K562 (cell line): ENCODE data around the gene EPHA2. TPM values are rescaled to one million over a fixed set of nuclear protein-coding genes. Genes with fewer than 3 reads are reported as not detected.

Source experiments
- ELF4 ChIP-seq: fragments of 450-650 bp; formaldehyde crosslinking; IDR thresholded peaks from 2 replicates; pipeline ENCODE4 v1.4.0; 2022; ENCODE audit warnings: missing genetic modification characterization
- FIP1L1 ChIP-seq: fragments of 200-400 bp; formaldehyde crosslinking; IDR thresholded peaks from 2 replicates; pipeline ENCODE4 v1.6.1; 2018; ENCODE audit warnings: mild to moderate bottlenecking, low read depth, low read length; ENCODE audit not compliant: poor library complexity, severe bottlenecking
- FOS ChIP-seq: IDR thresholded peaks from 3 replicates; pipeline ENCODE4 v1.6.1; 2011; ENCODE audit not compliant: insufficient read length; ENCODE audit errors: extremely low read depth
- FOXK1 ChIP-seq: sonication (generic); formaldehyde crosslinking; IDR thresholded peaks from 2 replicates; pipeline ENCODE4 v1.8.0; 2022; ENCODE audit warnings: missing genetic modification reagents, mild to moderate bottlenecking, borderline replicate concordance
- LARP7 ChIP-seq: fragments of 450-650 bp; IDR thresholded peaks from 2 replicates; pipeline ENCODE4 v1.6.1; 2016
- NRF1 ChIP-seq, 2 experiments: fragments of 450-650 bp; IDR thresholded peaks in 1 of 2; conservative IDR thresholded peaks in 1 of 2; 2 replicates each; pipeline ENCODE4 v1.6.1; 2014; ENCODE audit warnings: mild to moderate bottlenecking in 2 of 2
- RREB1 ChIP-seq: fragments of 250-450 bp; sonication (Bioruptor Pico); IDR thresholded peaks from 2 replicates; pipeline ENCODE4 v1.4.0; 2020
- TCF7 ChIP-seq: sonication (generic); IDR thresholded peaks from 2 replicates; pipeline ENCODE4 v1.6.1; 2016; ENCODE audit warnings: antibody characterized with exemption, borderline replicate concordance
- ZC3H8 ChIP-seq: fragments of 450-650 bp; IDR thresholded peaks from 2 replicates; pipeline ENCODE4 v1.6.1; 2017
- ZNF140 ChIP-seq: fragments of 250-450 bp; sonication (Bioruptor Pico); IDR thresholded peaks from 2 replicates; pipeline ENCODE4 v1.8.0; 2021; ENCODE audit warnings: moderate library complexity, mild to moderate bottlenecking, inconsistent platforms
- ZNF280B ChIP-seq: fragments of 250-450 bp; sonication (Bioruptor Pico); IDR thresholded peaks from 2 replicates; pipeline ENCODE4 v1.5.1; 2021; ENCODE audit warnings: mild to moderate bottlenecking
- ZNF668 ChIP-seq: fragments of 250-450 bp; sonication (Bioruptor Pico); IDR thresholded peaks from 2 replicates; pipeline ENCODE4 v1.8.0; 2022; ENCODE audit warnings: mild to moderate bottlenecking, inconsistent platforms
- ZNF696 ChIP-seq: fragments of 250-450 bp; sonication (Bioruptor Pico); conservative IDR thresholded peaks from 2 replicates; pipeline ENCODE4 v1.4.0; 2020; ENCODE audit warnings: mild to moderate bottlenecking, moderate library complexity
- ZSCAN32 ChIP-seq: fragments of 450-650 bp; formaldehyde crosslinking; IDR thresholded peaks from 2 replicates; pipeline ENCODE4 v1.4.0; 2020; ENCODE audit warnings: mild to moderate bottlenecking, moderate library complexity
- polyA plus RNA-seq, 8 experiments: library from polyadenylated mRNA; depleted of rRNA in 4 of 8; stranded (reverse) in 5 of 8; unstranded in 3 of 8; fragments of >200 nt; fragmentation: Nextera tagmentation in 2 of 8; fragmentation: Illumina TruSeq in 1 of 8; extraction: Ambion mirVana in 2 of 8; extraction: Trizol in 1 of 8; gene quantifications; 2 replicates each; pipeline versions ENCODE4 v1.2.1 to v1.2.3, GENCODE V29; 2011 to 2014; ENCODE audit warnings: inconsistent platforms in 1 of 8, missing spikeins in 1 of 8
- total RNA-seq, 7 experiments: library from RNA; depleted of rRNA in 6 of 7; stranded (reverse); fragments of >200 nt in 6 of 7; fragmentation: Illumina TruSeq in 2 of 7; extraction: Trizol in 2 of 7; gene quantifications; 2 replicates each; pipeline versions ENCODE4 v1.2.1 to v1.2.3, GENCODE V29; 2011 to 2021; ENCODE audit warnings: low replicate concordance in 1 of 7
- TF ChIP-seq, protein P1 (sequence below): sonication (generic); formaldehyde crosslinking; IDR thresholded peaks from 2 replicates; pipeline ENCODE4 v1.8.1; 2023; ENCODE audit warnings: missing genetic modification reagents, mild to moderate bottlenecking, borderline replicate concordance

The EPHA2 gene
- total and polyA plus RNA-seq, 9 of the 15 experiments (the other 6 are each of a cell fraction or from before 2014, with no cell fraction given): 0.04 to 0.40 (median 0.07) TPM; not detected in 4

- TF ChIP-seq, protein P1, sequence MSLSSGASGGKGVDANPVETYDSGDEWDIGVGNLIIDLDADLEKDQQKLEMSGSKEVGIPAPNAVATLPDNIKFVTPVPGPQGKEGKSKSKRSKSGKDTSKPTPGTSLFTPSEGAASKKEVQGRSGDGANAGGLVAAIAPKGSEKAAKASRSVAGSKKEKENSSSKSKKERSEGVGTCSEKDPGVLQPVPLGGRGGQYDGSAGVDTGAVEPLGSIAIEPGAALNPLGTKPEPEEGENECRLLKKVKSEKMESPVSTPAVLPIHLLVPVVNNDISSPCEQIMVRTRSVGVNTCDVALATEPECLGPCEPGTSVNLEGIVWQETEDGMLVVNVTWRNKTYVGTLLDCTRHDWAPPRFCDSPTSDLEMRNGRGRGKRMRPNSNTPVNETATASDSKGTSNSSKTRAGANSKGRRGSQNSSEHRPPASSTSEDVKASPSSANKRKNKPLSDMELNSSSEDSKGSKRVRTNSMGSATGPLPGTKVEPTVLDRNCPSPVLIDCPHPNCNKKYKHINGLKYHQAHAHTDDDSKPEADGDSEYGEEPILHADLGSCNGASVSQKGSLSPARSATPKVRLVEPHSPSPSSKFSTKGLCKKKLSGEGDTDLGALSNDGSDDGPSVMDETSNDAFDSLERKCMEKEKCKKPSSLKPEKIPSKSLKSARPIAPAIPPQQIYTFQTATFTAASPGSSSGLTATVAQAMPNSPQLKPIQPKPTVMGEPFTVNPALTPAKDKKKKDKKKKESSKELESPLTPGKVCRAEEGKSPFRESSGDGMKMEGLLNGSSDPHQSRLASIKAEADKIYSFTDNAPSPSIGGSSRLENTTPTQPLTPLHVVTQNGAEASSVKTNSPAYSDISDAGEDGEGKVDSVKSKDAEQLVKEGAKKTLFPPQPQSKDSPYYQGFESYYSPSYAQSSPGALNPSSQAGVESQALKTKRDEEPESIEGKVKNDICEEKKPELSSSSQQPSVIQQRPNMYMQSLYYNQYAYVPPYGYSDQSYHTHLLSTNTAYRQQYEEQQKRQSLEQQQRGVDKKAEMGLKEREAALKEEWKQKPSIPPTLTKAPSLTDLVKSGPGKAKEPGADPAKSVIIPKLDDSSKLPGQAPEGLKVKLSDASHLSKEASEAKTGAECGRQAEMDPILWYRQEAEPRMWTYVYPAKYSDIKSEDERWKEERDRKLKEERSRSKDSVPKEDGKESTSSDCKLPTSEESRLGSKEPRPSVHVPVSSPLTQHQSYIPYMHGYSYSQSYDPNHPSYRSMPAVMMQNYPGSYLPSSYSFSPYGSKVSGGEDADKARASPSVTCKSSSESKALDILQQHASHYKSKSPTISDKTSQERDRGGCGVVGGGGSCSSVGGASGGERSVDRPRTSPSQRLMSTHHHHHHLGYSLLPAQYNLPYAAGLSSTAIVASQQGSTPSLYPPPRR: no peak
- TF ChIP-seq NRF1 (conservative IDR thresholded peaks at IDR 0.05 in 1 of 2, IDR thresholded peaks at IDR 0.05 in 1 of 2): no peak; a peak in 1 of 4 replicates
- no peak for TF ChIP-seq FOXK1 (CRISPR knock-in tag)
- peak; percentile 87 for TF ChIP-seq ZNF696 (CRISPR knock-in tag)
- TF ChIP-seq ZNF140: no peak
- TF ChIP-seq RREB1: no peak
- TF ChIP-seq FIP1L1: no peak
- TF ChIP-seq ZNF280B (CRISPR knock-in tag): no peak
- TF ChIP-seq TCF7: no peak
- no peak for TF ChIP-seq ZNF668 (CRISPR knock-in tag)
- TF ChIP-seq ZC3H8: no peak
- TF ChIP-seq FOS: no peak
- no peak for TF ChIP-seq ZSCAN32 (CRISPR knock-in tag)
- no peak for TF ChIP-seq ELF4 (CRISPR knock-in tag)
- no peak for TF ChIP-seq LARP7
Observed at GRCh38 chr1:16146279-16147155, 9.4 kb downstream of the EPHA2 start (continued).
